ENCODE measurements around the gene C16orf86.

Gene C16orf86, protein sequence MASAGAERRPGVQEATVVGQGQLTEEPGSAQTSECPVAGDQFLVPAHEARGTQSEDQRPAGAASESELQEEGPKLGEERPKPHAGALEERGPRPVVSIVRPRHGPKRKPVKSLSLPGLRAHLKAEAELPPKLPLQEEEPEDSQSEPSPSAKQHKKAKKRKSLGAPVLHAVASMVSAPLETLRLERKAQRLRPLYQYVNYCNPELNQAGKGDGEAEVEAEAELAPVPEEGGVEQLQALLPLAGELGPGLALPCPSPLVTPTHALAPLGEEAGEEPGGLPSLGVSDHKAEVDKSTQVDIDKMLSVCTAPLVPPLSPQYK

DNA sequence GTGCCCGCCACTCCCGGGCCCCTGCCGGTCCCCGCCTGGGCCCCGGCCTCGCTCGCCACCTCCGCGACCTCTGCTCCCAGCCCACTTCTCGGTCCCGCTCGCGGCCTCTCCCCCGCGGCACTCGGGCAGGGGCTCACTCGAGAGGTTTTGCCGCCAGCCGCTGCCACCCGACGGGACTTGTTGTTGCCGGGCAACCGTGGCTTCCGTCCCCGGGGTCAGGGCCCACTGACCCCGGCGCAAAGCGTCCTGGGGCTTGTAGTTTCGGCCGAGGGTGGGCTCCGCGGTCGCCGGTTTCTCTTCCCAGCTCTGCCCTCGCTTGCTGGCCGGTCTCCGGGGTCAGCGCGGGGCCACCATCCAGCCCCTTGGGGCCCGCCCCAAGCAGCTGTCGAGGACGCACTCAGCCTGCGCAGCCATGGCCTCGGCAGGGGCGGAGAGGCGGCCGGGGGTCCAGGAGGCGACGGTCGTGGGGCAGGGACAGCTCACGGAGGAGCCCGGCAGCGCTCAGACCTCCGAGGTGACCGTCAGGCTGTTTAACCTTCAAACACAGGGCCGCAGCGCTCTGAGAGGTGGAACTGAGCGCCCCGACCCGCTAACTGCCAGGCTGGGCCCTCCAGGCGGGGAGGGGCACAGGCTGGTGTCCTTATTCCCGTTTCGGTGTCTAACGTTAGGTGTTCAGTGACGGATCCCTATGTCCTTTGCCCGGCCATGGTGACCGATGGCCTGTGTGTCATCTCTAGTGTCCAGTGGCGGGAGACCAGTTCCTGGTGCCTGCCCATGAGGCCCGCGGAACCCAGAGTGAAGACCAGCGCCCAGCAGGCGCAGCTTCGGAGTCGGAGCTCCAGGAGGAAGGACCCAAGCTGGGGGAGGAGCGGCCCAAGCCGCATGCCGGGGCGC is at the start of gene C16orf86, which contains the start of gene ENKD1:
TSS of gene C16orf86 (plus strand) at position 256 of the 894 bp plus-strand sequence. CDS start at position 413, 157 bp downstream.
TSS of gene ENKD1 (minus strand) at position 192 of the 894 bp plus-strand sequence. CDS start 308 bp downstream, outside the sequence.
- no peak for FAIRE-seq

DNA sequence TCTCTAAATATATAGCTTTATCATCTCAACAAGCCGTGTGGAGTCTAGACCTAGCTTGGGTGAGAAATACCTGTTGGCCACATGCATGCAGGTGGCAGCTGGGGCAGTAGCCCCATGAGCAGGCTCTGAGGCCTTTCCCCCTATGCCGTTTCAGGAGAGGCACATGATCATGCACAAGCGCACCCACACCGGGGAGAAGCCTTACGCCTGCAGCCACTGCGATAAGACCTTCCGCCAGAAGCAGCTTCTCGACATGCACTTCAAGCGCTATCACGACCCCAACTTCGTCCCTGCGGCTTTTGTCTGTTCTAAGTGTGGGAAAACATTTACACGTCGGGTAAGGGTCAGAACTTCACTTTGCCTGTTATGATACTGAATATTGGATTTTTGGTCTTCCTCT is 38.4 kb upstream of the C16orf86 start:
- no peak for FAIRE-seq

DNA sequence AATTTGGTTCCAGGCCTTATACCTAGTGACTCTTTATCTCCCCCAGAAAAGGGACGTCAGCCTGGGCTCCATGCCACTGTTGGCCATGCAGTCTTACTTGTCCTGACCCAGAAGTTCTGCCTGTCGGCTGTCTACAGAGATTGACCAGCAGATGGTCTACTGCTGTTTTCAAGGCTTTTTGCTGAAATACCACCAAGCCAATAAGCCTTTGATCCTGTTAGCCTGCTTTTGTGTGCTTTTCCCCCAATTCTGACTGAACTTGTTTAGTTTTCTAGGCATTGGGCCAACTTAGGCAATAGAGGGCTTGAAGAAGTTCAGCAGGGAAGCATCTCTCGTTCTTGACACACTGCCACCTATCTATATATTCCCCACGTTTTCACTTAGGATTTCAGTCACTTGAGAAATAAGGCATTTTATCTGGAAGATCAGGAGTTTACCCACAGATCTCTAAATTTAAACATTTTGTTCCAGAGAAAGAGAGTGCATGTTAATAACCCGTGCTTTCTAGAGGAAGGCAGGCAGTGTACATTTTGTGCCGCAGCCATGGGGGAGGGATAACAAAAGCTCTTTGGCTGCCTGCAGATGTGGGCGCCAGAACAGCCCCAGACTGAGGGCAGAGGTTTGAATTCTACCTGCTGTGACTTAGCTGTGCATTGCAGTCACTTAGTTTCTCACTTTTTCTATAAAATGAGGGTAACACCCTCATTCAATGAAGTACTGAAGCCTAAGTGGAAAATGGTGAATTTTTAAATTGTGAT is 34.0 kb upstream of the C16orf86 start:
- no peak for FAIRE-seq

DNA sequence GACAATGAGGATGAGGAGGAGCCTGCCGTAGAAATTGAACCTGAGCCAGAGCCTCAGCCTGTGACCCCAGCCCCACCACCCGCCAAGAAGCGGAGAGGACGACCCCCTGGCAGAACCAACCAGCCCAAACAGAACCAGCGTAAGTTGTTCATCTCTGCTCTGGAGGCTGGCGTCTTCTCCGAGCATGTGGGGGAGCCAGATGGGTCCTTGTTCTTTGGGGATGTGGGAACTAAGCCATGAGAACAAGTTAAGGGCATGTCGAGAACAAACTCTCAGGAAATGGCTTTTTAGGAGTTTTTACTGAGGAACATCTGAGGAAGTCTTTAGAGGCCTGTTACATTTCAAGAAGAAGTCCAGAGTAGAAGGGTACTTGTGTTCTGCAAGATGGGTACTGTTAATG is 29.9 kb upstream of the C16orf86 start:
- FAIRE-seq, result no peak

DNA sequence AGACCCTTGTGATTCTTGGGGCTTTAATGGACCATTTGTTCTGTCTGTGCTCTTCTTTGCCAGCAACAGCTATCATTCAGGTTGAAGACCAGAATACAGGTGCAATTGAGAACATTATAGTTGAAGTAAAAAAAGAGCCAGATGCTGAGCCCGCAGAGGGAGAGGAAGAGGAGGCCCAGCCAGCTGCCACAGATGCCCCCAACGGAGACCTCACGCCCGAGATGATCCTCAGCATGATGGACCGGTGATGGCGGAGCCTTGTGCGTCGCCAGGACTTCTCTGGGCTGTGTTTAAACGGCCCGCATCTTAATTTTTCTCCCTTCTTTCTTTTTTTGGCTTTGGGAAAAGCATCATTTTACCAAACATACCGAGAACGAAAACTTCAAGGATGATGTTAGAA is 29.0 kb upstream of the C16orf86 start:
- FAIRE-seq, result no peak

DNA sequence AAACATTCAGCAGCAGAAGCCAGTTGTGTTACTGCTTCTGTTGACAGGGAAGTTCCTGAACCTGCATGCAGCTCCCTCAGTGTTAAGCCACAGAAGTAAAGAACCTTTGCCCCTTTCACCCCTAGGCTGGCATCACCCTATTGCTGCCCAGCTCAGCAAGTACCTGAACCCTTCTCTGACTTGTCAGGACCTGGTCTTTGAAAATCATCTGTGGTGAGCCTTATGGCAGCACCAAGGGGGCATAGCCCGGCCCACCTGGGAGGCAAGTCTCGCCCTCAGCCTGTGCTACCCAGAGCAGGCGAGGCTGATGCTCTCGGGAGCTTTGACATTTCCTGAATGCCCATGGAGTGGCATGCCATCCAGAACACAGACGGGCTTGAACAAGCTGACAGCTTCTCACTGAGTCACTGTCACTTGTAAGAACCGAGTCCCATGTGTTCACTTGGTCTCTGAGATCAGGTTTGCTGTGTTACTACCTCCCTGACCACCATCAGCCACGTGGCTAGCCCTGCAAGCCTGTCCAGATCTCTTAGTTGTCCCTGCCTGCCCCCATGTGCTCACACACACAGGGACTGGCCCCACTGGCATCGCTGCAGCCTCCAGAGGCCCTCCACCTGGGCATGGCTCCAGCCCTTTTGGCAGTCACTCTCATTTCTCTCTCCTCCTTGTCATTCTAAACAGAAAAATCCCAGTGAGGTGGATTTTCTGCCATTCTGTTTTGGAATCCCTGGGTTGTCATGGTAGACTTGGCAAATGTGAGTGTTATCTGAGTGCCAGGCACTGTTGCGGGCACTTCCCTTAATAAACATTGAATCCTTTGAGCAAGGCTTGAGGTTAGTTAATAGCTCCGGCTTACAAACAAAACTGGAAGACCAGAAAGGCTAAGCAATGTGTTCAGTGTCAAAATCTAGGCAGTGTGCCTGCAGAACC is 24.6 kb upstream of the C16orf86 start:
- no peak for FAIRE-seq

DNA sequence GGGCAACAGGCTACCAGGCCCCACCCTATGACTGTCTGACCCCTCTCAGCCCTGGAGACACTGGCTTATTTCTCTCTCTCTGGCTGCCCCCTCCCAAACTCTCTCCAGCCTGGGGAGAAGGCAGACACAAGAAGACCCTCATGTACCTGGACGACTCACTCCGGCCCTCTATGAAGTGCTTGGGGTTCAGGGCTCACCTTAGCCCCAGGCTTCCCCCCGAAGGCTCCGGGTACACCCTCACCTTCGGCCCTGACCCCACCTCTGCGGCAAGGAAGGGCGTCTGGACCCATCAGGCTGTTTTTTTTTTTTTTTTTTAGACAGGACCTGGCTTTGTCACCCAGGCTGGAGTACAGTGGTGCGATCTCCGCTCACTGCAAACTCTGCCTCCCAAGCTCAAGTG is 22.6 kb upstream of the C16orf86 start:
- no peak for FAIRE-seq

DNA sequence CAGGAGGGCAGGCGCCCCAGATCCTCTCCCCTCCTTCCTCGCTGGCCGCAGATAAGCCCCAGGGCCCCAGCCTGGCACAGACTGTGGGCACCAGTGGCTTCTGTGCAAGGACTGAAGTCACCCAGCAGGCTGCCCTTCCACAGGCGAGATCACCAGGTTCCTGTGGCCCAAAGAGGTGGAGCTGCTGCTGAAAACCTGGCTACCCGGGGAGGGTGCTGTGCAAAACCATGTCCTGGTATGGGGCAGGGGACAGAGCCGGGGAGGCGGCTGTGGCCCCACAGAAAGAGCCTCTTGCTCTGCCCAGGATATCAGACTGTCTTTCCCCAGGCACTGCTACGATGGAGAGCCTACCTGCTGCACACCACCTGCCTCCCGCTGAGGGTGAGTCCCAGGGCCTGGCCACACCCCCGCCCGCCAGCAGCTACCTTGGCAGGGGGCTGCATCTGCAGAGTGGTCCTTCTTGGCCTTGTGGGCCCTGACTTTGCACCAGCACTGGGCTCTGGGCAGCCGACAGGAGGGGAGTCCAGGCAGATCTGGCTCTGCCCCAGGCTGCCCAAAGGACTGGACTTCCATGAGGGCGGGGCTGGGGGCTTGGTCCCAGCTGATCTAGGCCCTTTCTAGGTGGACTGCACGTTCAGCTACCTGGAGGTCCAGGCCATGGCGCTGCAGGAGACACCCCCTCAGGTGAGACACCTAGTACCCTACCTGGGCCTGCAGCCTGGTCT is 21.1 kb upstream of the C16orf86 start:
- no peak for FAIRE-seq

DNA sequence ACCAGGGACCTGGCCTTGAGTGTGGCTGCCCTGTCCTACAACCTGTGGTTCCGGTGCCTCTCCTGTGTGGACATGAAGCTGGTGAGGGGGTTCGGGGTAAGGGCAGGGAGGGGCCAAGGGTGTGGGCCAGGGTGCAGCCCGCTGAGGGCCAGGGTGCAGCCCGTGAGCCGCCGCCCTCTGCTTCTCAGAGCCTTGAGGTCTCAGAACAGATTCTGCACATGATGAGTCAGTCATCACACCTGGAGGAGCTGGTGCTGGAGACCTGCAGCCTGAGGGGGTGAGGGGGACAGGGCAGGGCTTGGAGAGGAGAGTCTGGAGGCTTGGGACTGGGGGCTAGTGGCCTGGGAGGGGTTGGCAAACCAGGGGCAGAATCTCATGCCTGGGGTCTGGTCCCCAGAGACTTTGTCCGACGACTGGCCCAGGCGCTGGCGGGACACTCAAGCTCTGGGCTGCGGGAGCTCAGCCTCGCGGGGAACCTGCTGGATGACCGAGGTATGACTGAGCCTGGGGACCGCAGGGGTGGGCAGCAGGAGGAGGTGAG is 19.4 kb upstream of the C16orf86 start:
- FAIRE-seq, result no peak

DNA sequence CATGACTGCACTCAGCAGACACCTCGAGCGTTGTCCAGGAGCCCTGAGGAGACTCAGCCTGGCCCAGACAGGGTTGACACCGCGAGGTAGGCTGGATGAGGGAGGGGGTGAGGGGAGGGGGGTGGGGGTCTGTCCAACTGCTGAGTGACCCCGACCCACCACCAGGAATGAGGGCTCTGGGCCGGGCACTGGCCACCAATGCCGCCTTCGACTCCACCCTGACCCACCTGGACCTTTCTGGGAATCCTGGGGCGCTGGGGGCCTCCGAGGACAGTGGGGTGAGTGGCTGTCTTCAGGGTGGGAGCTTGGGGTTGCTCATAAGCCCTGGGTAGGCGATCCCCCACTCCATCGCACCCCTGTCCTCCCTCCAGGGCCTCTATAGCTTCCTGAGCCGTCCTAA is 18.9 kb upstream of the C16orf86 start:
- no peak for FAIRE-seq

DNA sequence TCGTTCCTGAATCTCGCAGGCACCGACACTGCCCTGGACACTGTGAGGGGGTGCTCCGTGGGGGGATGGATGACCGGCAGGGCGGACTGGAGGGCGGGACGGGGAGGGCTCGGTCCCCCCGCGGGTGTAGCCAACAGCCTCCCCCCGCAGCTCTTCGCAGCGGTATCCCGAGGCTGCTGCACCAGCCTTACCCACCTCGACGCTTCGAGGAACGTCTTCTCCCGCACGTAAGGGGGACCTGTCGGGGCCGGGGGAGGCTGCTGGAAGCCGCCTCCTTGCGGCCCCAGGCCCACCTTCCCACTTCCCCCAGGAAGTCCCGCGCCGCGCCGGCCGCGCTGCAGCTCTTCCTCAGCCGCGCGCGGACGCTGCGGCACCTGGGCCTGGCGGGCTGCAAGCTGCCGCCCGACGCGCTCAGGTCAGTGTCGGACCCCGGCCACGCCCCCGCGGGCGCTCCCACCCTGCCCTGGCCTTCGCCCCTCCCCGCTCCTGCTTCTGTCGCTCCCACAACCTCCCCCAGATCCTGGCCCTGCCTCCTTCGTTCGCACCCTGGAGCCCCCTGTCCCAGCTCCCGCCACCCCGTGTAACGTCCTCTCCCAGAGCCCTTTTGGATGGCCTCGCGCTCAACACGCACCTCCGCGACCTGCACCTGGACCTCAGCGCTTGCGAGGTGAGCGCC is 18.4 kb upstream of the C16orf86 start:
- no peak for FAIRE-seq

DNA sequence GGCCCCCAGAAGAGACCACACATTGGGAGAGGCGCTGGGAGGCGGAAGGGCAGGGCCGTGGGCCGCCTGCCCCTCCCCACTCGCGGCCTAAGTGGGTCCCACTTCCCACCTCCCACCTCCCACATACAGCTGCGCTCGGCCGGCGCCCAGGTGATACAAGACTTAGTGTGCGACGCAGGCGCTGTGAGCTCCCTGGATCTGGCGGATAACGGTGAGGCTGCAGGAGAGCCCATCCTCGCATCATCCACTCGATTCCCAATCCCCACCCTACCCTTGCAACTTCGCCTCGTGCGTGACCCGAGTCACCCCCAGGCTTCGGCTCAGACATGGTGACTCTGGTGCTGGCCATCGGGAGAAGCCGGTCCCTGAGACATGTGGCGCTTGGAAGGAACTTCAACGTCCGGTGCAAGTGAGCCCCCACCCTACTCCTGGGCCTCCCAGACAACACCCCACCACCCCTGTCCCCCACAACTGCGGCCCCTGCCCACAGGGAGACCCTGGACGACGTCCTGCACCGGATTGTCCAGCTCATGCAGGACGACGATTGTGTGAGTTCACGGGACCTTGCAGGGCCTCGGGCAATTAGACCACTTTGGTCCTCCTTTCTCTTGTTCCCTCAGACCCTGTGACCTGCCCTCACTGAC is 17.7 kb upstream of the C16orf86 start:
- FAIRE-seq, result no peak

DNA sequence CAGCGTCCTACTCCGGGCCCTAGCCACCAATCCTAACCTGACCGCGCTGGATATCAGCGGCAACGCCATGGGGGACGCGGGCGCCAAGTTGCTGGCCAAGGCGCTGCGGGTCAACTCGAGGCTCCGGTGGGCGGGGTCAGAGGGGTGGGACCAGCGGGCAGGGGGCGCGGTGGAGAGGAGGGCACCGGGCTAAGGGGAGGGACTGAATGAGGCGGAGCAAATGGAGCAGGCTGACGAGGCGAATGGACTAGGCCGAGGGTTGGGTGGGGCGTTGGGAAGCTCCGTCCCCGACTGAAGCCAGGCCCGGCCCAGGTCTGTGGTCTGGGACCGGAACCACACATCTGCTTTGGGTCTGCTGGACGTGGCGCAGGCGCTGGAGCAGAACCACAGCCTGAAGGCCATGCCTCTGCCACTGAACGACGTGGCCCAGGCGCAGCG is 17.1 kb upstream of the C16orf86 start:
- FAIRE-seq, result no peak

DNA sequence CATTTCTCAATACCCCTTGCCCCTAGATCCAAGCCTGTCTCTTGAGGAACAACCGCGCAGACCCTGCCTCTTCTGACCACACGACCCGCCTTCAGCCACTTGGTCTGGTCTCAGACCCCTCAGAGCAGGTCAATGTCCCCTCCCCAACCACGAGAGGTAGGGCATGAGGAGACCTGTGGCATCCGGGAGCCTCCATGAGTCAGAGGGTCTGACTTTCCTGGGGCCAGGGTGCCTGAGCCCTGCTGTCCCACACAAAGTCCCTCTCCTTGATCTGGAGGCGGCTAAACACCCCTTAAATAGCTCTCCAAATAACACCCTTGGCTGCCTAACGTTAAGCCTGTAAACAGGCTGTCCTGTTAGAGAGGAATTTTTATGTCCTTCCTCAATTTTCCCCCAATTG is 16.6 kb upstream of the C16orf86 start:
- FAIRE-seq, result no peak

DNA sequence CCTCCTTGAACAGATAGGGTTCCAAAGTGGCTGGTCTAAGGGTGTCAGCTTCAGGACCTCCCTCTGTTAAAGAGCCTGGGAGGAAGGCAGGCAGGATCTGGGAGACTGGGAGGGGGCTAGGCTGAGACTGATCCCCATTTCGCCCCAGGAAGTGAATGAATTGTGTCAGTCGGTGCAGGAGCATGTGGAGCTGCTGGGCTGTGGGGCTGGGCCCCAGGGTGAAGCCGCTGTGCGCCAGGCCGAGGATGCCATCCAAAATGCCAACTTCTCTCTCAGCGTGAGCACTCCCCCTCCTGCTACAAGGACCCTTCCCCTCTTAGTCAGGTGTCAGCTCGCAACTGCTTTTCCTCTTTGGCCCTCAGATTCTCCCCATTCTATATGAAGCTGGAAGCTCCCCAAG is 15.6 kb upstream of the C16orf86 start:
- FAIRE-seq, result no peak

DNA sequence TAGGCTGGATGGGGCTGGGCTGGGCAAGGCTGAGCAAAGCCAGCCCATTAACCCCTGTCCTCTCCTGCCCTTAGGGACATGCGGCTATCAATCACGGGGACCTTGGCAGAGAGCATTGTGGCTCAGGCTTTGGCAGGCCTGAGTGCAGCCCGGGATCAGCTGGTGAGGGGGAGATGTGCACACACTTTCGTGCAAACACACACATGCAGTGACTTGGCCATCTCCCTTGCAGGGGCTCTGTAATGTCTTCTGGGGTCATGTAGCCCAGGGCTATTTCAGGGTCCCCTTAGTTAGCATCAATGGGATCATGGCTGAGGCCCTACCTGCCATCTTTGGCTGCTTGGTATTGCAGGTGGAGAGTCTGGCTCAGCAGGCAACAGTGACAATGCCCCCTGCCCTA is 14.8 kb upstream of the C16orf86 start:
- FAIRE-seq, result no peak

DNA sequence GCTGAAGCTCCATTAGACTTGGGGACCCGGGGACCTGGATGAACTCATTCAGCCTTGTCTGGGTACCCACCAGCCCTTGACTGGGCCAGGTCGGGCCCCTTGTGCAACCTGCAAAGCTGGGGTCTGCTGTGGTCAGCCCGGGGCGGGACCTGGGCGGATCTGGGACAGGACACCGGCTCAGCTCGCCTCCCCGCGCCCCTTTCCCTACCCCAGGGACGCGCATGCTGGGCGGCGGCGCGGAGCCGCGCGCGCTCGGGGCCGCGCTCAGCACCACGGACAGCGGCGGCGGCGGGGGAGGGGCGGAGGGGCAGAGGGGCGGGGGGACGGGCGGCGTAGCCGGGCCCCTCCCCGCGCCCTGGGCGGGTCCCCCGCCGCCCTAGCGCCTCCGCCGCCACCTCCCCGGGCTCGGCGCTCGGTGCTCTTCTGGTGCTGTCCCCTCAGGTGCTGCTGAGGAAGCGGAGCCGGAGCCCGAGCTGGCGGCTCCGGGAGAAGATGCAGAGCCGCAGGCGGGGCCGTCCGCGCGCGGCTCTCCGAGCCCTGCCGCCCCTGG is 14.0 kb upstream of the C16orf86 start:
- no peak for FAIRE-seq

DNA sequence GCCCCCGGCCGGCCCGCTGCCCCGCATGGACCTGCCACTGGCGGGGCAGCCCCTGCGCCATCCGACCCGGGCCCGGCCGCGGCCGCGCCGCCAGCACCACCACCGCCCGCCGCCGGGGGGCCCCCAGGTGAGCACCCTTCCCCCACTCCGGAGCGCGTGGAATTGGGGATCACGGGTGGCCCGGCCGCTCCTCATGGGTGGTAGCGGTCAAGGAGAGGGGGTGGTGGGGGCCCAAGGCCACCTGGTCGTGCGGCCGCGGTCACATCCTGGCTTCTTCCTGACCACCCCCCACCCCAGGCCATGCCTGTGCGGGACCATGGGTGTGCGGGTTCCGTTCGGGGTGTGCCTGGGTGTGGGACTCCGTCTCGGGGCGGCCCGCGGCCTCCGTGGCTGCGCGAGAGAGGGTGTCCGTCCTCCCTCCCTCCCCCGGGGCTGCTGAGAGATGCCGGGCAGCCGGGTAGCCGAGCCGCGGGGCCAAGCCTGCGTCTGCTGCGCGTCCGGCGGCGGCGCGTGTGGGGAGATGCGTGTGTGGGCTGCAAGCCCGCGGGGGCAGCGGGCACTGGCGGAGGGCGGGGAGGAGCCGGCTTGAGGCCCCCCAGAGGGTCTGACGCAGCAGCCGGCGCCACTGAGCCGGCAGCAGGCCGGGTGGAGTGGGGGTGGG is 13.4 kb upstream of the C16orf86 start:
- no peak for FAIRE-seq

DNA sequence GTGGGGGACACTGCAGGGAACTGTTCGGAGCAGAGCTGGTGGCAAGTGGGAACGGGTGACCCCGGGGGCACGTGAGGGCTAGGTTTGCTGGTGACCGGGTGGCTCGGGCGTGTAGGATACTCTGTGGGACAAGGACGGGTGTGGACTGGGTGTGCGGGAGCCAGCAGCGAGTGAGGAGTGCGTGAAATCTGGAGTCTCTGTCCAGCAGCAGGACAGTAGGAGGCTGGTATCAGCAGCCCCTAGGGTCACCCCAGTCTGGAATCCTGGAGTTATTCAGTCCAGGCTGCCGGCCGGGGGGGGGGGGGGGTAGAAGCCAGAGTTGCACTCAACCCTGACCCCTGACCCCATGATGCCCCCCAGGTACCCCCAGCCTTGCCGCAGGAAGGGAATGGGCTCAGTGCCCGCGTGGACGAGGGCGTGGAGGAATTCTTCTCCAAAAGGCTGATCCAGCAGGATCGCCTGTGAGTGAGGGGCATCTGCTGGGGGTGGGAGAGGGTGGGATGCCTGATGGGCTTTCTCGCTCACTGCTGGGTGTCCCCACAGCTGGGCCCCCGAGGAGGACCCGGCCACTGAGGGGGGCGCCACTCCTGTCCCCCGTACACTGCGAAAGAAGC is 12.7 kb upstream of the C16orf86 start:
- no peak for FAIRE-seq
